ENCODE measurements around the gene EML6. TPM values are rescaled to one million over a fixed set of nuclear protein-coding genes. Genes with fewer than 3 reads are reported as not detected.

The EML6 gene
- total and polyA plus RNA-seq, 2 of the 8 experiments (the other 6 are each of a cell fraction or from before 2014, with no cell fraction given) = 1.2 to 1.6 TPM

DNA sequence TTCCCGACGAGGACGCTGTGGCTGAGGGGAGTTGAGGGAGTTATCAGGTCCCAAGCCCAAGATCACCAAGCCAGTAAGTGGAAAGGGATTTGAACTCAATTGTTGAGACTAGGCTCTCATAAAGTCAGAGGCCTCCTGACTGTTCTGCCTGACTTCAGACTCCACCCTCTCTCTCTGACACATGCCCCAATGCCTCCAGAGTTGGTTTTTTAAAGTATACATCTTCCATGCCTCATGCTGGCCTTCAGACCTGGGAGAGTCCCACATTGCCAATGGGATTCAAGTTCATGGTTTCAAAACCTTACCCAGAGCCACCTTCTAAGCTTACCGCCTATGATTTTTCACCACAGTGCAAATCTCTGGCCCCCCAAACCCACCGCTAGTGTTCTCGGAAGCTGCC lies 226.0 kb downstream of the EML6 start:
- Histone ChIP-seq H3K4ac (replicated peaks; ENCODE audit: insufficient read length, low read depth, low read length) (no peak overlapping the region), H2BK15ac (ENCODE audit: low read length) (no peak overlapping the region), H3K79me2 (ENCODE audit: control insufficient read depth in 1 of 2, insufficient read depth in 2 of 2, low read length in 2 of 2) (no peaks in the 10 kb centered on the region), H3K9me3 (ENCODE audit: insufficient read depth in 2 of 2, low read depth in 1 of 2, low read length in 1 of 2) (no peaks in the 10 kb centered on the region), H3K56ac (replicated peaks; ENCODE audit: insufficient read length, low read depth, low read length) (no peak overlapping the region), H3K18ac (ENCODE audit: extremely low read depth, low read length) (no peak overlapping the region), H2BK120ac (replicated peaks; ENCODE audit: low read depth, low read length) (no peak overlapping the region), H3K36me3 (ENCODE audit: control insufficient read depth in 2 of 4, insufficient read depth in 4 of 4, low read length in 3 of 4) (no peaks in the 10 kb centered on the region), H3K9ac (replicated peaks in 1 of 4; ENCODE audit: extremely low read depth in 1 of 4, low read depth in 3 of 4, low read length in 3 of 4) (no peak overlapping the region), H3K79me1 (ENCODE audit: low read depth, low read length) (no peaks in the 10 kb centered on the region), H2BK20ac (ENCODE audit: low read length) (no peak overlapping the region), H3K23ac (ENCODE audit: insufficient read length) (no peak overlapping the region), H4K91ac (replicated peaks; ENCODE audit: insufficient read length, low read length) (no peak overlapping the region), H3K27me3 (replicated peaks in 1 of 4; ENCODE audit: control insufficient read depth in 3 of 4, extremely low read depth in 1 of 4, insufficient read depth in 3 of 4, low read length in 3 of 4) (no peaks in the 10 kb centered on the region; a peak in 1 of 7 replicates), H3K4me3 (ENCODE audit: extremely low read depth in 1 of 4, insufficient read depth in 2 of 4, low read depth in 3 of 4, low read length in 4 of 4) (no peak overlapping the region), H3K4me2 (ENCODE audit: insufficient read depth in 1 of 2, low read depth in 2 of 2, low read length in 2 of 2) (no peak overlapping the region), H2AFZ (ENCODE audit: low read length) (no peak overlapping the region), H3K4me1 (replicated peaks in 1 of 4; ENCODE audit: control insufficient read depth in 3 of 4, insufficient read depth in 4 of 4, low read length in 3 of 4) (peaks cover 0 to 5% (median 0%) of the 10 kb centered on the region in 4 experiments; a peak in 2 of 7 replicates), H2BK12ac (ENCODE audit: low read depth, low read length) (no peak overlapping the region), H2AK5ac (ENCODE audit: low read depth, low read length) (no peak overlapping the region), H4K5ac (ENCODE audit: insufficient read length, low read depth, low read length) (no peak overlapping the region), H3K23me2 (ENCODE audit: low read depth, low read length) (no peaks in the 10 kb centered on the region), H3K27ac (ENCODE audit: low read depth, low read length) (no peak overlapping the region), H2BK5ac (ENCODE audit: low read depth, low read length) (no peak overlapping the region), H4K8ac (ENCODE audit: extremely low read depth, insufficient read depth, low read length) (no peak overlapping the region), H4K20me1 (replicated peaks in 1 of 2; ENCODE audit: control insufficient read depth in 1 of 2, insufficient read depth in 2 of 2, low read length in 2 of 2) (peaks cover 0 to 2% of the 10 kb centered on the region in 2 experiments), H3K14ac (ENCODE audit: insufficient read length) (no peak overlapping the region)
- no peak for TF ChIP-seq TAF1 (IDR thresholded peaks at IDR 0.05; ENCODE audit: low read depth, low read length)
- TF ChIP-seq SP2 (IDR thresholded peaks at IDR 0.05; ENCODE audit: low read length) = no peak
- TF ChIP-seq RFX5 (IDR thresholded peaks at IDR 0.05; ENCODE audit: borderline replicate concordance, low read depth, low read length) = no peak
- no peak for TF ChIP-seq BRCA1 (IDR thresholded peaks at IDR 0.05; ENCODE audit: low read depth, low read length)
- TF ChIP-seq, protein P1, sequence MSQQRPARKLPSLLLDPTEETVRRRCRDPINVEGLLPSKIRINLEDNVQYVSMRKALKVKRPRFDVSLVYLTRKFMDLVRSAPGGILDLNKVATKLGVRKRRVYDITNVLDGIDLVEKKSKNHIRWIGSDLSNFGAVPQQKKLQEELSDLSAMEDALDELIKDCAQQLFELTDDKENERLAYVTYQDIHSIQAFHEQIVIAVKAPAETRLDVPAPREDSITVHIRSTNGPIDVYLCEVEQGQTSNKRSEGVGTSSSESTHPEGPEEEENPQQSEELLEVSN (IDR thresholded peaks at IDR 0.05) = no peak
- FAIRE-seq (no peak), DNase-seq (ENCODE audit: low read depth in 1 of 2, low spot score in 2 of 2) (no peak)
- WGBS, 2 experiments (ENCODE audit: extremely low coverage in 1 of 2, insufficient coverage in 1 of 2, insufficient read length in 1 of 2, insufficient replicate concordance in 2 of 2, low coverage in 1 of 2, low lambda C conversion rate in 2 of 2, missing lambda C conversion rate in 1 of 2) = 93% methylated on average over 6 of the region's 6 CpGs; no CpG with 5 or more reads in 1 of the 2 experiments
- ChIA-PET POLR2A (ENCODE audit: partially characterized antibody) (no interaction called here), CTCF (ENCODE audit: partially characterized antibody) (no interaction called here)
